CD4-positive, alpha-beta T cell treated with Interleukin-6 at 100 ng/mL for 8 hours (primary cell): ENCODE results near the gene ARSA.
"Not testable (repeated sequence)": the region's sequence is repeated elsewhere in the genome, so short reads cannot be mapped to it uniquely, and the experiment has no call there.

ENCODE experiments used
- DNase-seq: peaks from one replicate; pipeline ENCODE4 v3.0.0-alpha.2; 2020; ENCODE audit warnings: mixed read lengths, low spot score

Gene ARSA

DNA sequence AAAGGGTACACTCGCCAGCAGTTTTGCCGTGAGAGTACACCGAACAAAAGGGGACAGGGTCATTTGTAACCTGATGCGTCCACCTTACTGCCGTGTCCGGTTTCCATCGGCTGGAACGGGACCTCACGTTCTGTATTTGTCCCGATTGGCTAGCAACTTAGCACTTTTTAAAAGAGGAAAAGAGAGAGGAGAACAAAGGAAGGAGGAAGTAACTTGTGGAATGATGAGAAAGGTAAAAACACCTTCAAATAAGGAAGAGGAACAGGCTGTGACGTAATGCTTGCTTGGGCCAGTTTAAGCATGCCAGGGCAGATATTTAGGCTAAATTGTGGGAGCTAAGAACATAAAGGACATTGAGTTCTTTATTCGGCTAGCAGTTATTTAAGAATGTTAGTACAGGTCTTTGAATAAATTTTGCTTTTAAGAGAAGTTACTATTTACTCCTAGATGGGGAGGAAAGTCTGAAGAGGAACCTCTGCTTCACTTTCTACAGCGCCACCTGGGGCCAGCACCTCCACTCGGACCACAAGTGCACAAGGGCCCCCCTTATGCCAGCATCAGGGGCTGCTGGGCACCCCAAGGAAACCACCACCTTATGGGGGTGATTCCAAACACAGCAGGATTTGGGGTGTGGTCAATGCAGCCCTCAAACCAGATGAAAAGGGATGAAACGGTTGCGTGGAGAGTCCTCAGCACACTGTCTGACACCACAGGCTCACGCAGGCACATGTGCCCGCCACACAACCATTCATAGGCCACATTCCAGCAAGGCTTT, 5.8 kb downstream of the ARSA start:
- peak; percentile 41 for DNase-seq

DNA sequence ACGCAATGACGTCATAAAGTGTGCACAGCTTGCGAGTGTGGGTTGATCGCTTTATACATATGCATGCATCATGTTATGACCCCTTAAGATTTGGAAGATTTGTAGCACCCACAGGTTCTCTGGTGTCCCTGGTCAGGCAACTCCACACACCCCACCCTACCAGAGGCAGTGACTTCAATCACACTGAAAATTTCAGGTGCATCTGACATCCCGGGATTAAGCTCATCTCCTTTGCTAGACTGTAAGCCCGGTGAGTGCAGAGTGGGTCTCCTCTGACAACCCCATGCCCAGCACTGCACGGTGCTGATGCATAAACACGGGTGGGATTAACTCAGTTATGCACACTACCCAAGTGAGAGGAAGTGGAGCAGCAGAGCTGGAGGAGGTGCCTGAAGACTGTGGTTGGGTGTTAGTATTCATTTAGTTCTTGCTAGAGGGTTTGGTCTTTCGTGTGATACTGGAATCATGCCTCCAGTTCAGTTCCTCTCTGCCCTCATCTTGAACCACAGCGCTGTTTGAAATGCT, 6.5 kb downstream of the ARSA start:
- peak; percentile 76 for DNase-seq

DNA sequence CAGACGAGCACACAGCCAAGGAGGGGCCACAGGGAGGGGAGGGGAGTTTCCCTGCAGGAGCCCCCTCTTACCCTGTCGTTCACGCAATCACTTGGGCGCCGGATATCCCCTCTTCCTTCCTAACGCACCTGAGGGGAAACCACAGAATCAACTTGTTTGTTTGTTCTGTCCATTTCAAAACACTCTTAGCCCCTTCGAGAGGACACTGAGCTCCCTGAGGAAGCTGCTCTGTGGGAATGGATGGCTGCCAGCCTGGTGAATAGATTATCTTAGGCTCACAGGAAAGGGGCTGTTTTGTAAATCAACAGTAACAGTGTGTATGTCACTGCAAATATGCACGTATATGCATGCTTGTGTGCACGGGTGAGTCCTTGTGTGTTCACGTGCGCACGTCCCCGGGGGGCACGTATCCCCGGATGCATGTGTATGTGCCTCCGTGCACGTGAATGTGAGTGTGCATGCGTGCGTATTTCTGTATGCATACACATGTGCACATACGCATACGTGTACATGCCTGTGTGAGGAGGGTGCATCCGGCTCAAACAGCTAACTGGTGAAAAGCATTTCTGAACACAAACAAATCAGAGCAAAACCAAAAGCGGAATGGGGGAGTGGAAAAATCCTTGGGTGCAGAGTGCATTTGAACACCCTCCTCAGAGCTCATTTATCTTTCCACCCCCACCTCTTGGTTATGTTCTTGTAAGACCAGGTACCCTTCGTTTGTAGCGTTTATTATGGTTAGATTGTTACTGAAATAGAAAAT, 7.2 kb downstream of the ARSA start:
- DNase-seq, result peak; percentile 90

DNA sequence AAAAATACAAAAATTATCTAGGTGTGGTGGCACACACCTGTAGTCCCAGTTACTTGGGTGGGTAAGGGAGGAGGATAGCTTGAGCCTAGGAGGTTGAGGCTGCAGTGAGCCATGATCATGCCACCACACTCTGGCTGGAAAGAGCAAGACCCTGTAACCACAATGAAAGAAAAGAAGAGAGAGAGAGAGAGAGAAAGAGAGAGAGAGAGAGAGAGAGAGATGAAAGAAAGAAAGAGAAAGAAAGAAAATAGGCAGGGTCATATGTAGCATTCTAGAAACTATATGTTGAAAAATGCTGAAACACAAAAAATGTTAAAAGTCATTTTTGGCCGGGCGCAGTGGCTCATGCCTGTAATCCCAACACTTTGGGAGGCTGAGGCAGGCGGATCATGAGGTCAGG, 13.7 kb downstream of the ARSA start:
- not testable (repeated sequence) for DNase-seq

DNA sequence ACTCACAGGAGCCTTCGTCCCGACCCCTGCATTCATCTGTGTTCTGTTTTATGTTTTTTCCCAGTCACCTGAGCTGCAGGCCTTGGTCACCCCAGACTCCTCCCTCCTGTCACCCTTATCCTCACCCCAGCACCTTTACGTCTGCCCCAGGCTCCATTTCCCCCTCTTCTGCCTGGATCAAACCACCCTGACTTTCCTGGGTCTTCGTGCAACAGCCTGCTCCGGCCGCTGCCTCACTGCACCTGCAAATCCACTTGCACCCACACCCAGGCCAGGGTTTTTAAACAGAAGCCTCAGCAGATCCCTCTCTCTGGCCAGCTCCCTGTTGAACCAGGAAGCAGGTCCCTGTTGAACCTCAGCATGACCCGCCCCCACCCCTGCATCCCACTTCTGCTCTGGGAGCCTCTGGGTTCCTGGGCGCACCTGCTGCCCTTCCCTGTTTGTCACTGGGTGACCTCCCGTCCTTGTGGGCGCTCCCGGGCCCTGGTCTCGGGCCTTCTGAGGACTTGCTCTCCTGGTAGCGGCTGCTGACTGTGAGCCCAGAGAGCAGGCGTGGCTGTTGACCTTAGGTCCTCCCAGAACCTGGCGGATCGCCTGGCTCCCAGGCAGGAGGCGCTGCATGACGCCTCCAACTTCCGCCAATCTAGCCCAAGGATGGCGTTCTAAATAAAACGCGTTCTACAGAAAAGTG, 14.5 kb downstream of the ARSA start:
- no peak for DNase-seq

DNA sequence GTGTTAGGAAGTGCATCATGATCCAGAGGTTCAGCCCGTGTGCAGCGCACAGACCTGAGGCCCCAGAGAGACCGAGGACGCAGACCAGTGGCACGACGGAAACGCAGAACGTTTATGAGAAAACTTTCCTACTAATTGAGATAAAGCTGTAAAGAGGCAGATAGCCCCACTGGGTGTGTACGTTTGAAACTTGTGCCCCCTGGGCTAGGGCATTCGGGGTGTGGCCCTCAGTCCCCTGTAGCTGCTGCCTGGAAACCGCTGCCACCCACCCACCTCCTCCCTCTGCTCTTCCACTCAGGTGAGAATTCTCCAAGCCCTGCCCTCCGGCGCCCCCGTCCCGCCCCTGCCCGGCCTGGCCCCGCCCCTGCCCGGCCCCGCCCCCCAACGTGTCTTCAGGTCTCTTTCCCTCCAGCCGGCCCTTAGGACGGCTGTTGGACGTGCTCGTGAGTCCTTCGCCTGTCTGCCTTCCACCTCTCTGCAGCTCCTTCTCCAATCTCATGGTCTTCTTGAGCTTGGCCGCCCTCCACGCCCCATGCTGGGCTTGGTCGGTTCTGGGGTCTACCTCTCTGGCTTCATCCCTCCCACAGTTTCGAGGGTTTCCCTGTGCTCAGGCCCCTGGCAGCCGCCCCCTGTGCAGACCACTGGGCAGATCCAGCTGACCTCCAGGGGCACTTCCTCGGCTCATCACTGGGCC, 15.3 kb downstream of the ARSA start:
- no peak for DNase-seq

DNA sequence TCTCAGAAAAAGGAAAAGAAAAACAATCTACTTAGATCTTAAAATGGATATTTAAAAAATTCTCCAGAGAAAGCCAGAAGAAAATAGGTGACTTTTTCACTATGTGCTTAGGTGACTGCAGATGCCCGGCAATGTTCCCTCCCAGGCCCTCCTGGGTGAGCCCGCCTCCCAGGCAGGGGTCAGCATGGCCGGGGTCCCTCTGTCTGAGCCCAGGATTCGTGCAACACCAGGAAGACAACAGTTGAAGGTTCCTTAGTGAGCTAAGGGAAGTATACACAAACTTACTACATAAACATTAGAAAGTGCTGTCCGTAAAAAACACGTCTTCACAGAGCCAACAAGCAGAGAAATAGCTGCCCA, 15.8 kb downstream of the ARSA start:
- no peak for DNase-seq

DNA sequence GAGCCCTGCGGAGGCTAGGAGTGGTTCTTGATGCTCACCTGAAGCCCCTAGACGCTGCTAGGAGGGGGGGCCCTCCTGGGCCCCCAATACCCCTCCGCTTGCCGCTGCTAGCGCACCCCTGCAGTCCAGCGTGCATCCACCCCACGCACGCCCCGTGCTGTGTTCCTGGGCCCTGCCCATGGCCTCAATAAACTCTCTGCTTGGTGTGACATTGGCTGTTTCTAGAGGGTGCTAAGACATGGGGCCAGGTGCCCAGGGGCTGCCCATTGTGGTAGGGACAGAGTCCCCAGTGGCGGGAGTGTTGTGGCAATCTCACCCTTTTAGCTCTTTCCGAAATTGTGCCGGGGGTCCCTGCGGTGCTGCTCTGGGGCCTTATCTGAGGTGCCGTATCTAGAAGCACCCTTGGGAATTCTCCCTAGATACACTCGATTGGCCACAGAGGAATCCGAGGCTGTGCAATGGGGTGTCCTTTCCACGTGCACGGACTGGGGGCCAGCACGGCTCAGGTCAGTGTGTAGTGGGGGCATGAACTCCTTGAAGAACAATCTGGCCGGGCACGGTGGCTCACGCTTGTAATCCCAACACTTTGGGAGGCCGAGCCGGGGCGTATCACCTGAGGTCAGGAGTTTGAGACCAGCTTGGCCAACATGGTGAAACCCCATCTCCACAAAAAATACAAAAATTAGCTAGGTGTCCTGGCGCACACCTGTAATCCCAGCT, 16.5 kb downstream of the ARSA start:
- no peak for DNase-seq

DNA sequence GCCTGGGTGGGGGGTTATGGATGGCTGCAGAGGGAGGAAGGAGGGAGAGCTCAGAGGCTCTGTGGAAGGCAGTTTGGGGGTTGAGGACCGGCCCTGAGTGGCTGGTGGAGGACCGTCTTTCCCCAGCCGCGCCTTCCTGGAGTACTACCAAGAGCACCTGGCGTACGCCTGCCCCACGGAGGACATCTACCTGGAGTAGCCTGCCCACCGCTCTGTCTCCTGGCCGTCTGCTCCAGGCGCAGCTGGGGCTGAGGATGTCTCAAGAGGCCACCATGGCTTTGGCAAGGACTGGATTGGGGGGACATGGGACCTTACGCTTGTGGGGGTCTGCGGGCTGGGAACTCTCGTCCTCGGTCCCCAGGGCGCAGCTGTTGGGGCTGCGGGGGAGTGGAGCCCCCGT, 17.4 kb downstream of the ARSA start:
- DNase-seq, result no peak

DNA sequence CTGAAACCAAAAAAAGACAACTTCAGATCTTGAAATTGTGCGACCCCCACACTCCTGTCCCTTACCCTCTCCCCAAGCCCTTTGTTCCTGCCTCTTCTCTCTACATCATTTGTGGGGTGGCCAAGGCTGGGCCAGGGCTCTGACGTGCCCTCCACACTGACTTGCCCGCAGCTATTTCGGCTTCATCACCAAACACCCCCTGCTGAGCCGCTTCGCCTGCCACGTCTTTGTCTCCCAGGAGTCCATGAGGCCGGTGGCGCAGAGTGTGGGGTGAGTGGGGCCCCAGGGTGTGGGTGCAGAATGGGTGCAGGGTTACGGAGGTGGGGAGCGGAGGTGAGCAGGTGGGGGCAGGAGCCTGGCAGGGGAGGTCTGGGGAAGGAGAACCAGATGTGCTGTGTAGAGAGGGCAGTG, 17.9 kb downstream of the ARSA start:
- DNase-seq, result no peak

DNA sequence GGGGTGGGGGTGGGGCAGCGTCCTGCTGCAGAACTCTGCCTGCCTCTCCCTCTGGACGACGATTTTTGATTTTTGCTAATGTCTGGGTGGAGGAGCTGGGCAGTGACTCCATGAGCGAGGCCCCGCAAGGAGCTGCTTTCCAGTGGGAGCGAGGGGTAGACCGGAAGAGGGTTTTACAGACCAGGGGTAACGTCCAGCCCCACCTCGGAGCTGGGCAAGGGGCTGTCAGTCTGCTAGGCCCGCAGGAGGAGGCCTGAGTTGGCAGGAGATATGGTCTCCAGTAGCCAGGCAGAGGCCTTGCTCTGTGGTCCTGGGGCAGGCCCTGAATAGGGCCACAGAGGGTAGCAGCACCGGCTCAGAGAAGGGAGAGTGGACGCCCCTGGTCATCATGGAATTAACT, 18.4 kb downstream of the ARSA start:
- DNase-seq, result no peak

DNA sequence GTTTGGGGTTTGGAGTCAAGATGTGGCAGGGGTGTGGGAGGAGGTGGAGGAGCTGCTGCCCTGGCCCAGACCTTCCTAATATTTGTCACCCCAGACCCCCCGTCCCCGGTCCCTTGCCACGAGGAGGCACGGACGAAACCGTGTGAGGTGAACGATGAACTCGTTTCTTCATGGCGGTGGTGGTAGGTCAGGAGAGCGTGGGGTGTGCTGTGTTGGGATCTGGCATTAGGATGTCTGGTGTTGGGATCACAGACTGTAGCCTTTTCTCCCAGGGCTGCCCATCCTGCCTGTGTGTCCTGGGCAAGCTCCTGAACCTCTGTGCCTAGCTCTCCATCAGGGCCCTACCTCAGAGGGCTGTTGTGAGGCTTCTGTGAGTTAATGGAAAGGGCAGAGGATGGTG, 19.0 kb downstream of the ARSA start:
- DNase-seq, result no peak

DNA sequence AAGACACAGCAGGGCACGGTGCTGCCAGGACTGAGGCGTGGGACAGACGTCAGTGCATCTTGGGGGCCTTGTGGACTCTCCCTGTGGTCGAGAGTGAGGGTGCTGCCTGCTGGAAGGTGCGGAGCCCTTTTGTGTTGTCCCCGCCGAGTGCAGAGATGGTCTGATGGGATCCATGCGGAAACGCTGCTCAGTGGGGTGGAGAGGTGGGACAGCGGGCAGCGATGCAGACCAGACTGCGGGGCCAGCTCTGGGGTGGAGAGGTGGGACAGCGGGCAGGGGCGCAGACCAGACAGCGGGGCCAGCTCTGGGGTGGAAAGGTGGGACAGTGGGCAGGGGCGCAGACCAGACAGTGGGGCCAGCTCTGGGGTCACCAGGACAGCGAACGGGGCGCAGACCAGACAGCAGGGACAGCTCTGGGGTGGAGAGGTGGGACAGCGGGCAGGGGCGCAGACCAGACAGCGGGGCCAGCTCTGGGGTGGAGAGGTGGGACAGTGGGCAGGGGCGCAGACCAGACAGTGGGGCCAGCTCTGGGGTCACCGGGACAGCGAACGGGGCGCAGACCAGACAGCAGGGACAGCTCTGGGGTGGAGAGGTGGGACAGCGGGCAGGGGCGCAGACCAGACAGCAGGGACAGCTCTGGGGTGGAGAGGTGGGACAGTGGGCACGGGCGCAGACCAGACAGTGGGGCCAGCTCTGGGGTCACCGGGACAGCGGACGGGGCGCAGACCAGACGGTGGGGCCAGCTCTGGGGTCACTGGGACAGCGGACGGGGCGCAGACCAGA, 19.7 kb downstream of the ARSA start:
- not testable (repeated sequence) for DNase-seq

DNA sequence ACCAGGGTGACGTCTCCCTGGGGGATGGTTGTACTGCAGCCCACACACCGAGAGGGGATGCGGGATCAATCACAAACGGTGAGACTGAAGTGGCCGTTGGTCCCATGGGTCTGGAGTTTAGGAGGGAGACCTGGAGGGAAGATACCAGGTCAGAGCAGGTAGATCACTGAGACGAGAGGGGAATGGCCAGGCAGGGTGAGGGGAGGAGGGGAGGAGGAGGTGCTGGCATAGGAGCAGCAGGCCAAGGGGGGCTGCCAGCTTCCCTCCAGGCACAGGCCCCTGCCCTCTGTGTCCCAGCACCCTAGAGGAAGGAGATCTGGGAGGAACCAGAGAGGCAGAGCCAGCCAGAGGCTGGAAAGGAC, 20.3 kb downstream of the ARSA start:
- no peak for DNase-seq

DNA sequence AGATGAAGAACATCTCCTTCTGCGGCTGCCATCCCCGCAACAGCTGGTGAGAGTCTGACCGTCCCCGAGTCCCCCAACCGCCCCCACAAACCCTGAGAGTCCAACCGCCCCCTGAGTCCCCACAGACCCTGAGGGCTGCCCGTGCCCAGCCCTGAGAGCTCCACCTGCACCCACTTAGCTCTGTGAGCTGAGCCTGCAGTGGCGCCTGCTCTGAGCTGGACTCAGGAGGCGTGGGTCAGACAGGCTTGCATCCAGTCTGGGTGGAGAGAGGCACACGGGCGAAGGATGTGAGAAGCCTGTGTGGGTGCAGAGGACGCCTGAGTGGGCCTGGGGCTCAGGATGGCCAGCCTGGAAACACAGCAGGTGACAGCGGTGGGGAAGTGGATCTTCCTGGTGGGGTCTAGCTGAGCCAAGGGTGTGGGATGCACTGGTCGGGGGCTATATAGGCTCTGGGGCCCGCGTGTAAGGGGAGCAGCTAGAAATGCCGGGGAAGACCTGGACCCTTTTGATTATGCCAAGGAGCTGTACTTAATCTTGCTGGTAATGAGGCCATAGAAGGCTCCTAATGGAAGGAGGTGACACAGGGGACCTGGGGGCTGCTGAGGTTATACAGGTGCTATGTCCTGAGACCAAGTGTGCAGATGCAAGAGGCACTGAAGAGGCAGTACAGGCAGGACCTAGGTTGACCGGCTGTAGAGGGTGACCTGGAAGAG, 20.9 kb downstream of the ARSA start:
- no peak for DNase-seq

DNA sequence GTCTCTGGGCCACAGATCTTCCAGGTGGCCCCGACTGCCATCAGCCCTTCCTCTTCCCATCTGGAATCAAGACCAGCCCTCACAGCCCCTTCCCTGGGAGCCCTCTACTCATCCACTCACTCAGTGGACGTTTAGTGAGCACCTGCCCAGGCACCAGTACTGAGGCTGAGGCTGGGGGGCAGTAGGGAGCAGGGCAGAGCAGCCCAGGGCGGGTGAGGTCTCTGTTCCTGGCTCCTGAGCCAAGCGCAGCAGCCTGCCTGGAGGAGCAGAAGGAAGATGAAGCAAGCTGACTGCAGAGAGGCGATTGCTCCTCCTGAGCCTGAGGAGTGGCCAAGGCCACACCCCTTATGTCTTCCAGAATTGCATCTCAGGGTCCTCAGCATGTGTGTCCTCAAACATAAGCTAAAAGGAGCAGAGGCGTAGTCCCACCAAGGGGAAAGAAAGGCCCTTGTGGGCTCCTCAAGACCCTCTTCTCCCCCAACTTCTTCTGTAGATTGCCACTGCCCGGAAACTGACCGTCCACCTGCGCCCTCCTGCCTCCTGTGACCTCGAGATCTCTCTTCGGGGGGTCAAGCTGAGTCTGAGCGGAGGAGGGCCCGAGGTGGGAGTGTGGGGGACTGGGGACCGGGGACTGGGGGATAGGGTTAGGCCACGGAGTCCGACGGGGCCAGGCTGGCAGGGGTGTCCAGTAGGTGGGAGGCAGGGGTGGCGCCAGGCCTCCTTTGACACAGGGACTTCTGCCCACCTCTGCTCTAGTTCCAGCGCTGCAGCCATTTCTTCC, 21.6 kb downstream of the ARSA start:
- DNase-seq, result no peak

DNA sequence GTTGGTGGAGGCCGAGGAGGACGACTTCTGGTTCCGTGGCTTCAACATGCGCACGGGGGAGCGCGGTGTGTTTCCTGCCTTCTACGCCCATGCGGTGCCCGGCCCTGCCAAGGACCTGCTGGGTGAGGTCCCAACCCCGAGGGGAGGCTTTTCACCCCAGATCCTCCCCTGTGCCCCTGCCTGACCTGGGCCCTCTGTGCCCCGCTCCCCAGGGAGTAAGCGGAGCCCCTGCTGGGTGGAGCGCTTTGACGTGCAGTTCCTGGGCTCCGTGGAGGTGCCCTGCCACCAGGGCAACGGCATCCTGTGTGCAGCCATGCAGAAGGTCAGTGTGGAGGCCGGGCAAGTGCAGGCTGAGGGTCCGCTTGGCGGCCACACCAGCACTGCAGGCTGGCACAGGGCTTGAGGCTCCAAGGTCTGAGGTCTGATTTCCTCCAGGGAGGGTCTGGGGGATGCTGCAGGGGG, 22.3 kb downstream of the ARSA start:
- no peak for DNase-seq

DNA sequence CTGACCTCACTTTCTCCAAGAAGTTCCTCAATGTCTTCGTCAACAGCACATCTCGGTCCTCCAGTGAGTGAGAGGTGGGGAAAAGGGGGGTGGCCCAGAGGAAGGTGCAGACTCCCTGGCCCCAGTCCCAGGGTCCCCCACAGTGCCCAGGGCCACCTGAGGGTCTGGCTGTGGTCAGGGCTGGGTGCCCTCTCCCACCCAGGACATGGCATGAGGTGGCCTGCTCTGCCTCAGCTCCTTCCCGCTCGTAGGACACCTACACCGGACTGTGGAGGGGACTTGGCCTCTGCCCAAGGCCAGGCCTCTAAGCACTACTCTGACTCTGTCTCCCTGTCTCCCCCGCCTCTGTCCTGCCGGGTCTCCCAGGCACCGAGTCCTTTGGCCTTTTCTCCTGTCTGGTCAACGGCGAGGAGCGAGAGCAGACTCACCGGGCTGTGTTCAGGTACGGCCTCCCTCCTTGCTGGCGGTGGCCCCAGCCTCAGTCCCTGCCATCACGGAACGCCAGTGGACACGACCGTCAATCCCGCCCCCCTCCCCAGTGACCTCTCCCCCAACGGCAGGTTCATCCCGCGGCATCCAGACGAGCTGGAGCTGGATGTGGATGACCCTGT, 22.8 kb downstream of the ARSA start:
- no peak for DNase-seq
